Upper lobe of left lung (tissue), 6 donors: ENCODE data around the gene DISP3. TPM values are rescaled to one million over a fixed set of nuclear protein-coding genes. Genes with fewer than 3 reads are reported as not detected.

ENCODE experiments used
- ATAC-seq, 2 donors: fragments of 200-7000 bp; cut with Tn5 transposase; one replicate each; pipeline ENCODE4 v1.9.1; 2022; ENCODE audit warnings: mild to moderate bottlenecking in 2 of 2, moderate library complexity in 2 of 2; ENCODE audit not compliant: low FRiP score in 2 of 2
- DNase-seq, 2 donors: peaks; one replicate each; pipeline ENCODE4 v3.0.0-alpha.2; 2019 to 2020
- H3K27ac ChIP-seq, 4 donors: fragments of 200-600 bp; sonication (generic); one replicate each; pipeline ENCODE4 v1.5.1; 2016 to 2019
- H3K27me3 ChIP-seq, 4 donors: fragments of 200-600 bp; sonication (generic); one replicate each; pipeline ENCODE4 v1.5.1; 2017 to 2019
- H3K36me3 ChIP-seq, 4 donors: fragments of 200-600 bp; sonication (generic); one replicate each; pipeline ENCODE4 v1.5.1; 2016 to 2019
- H3K4me1 ChIP-seq, 4 donors: fragments of 200-600 bp; sonication (generic); one replicate each; pipeline ENCODE4 v1.5.1; 2018 to 2019
- H3K4me3 ChIP-seq, 4 donors: fragments of 200-600 bp; sonication (generic); one replicate each; pipeline ENCODE4 v1.5.1; 2017 to 2019; ENCODE audit warnings: mild to moderate bottlenecking in 2 of 4, moderate library complexity in 1 of 4
- H3K9me3 ChIP-seq, 4 donors: fragments of 200-600 bp; sonication (generic); one replicate each; pipeline ENCODE4 v1.5.1; 2018 to 2019
- CTCF ChIP-seq, 6 experiments: fragments of 450-650 bp in 4 of 6; fragments of 200-600 bp in 2 of 6; sonication (generic) in 2 of 6; IDR thresholded peaks; one replicate each; pipeline ENCODE4 v1.5.1; 2016 to 2019; ENCODE audit warnings: antibody characterized with exemption in 6 of 6
- EP300 ChIP-seq, 4 donors: sonication (generic); formaldehyde crosslinking; IDR thresholded peaks; one replicate each; pipeline ENCODE4 v1.5.1; 2017; ENCODE audit warnings: antibody characterized with exemption in 4 of 4, control low read depth in 2 of 4
- POLR2A ChIP-seq, 4 donors: fragments of 450-650 bp; IDR thresholded peaks; one replicate each; pipeline ENCODE4 v1.5.1; 2016 to 2017; ENCODE audit warnings: antibody characterized with exemption in 4 of 4, mild to moderate bottlenecking in 2 of 4
- POLR2AphosphoS5 ChIP-seq, 2 donors: sonication (generic); formaldehyde crosslinking; IDR thresholded peaks; one replicate each; pipeline ENCODE4 v1.5.1; 2017; ENCODE audit warnings: antibody characterized with exemption in 2 of 2
- WGBS, 2 donors: methylation state at CpG; one replicate each; pipeline ENCODE4 v1.1.5; 2017 to 2018; 5-methylcytosine and 5-hydroxymethylcytosine counted together
- total RNA-seq, 6 donors: library from RNA; depleted of rRNA in 4 of 6; stranded (reverse); fragments of >200 nt in 4 of 6; gene quantifications; one replicate each; pipeline versions ENCODE4 v1.1.0 to v1.2.1, GENCODE V29; 2016 to 2021
- donor health status: DM: no; HTN: no; CAD: no; lungs with moderate emphysema.
- donor health status: DM: no; HTN: yes; CAD: no; lungs with severe emphysema.

Gene DISP3
- total RNA-seq, 6 donors from 2014 or later: 0.07 to 0.79 (median 0.09) TPM; not detected in 3

GRCh38 chr1:11443043-11443442, 35.9 kb upstream of the DISP3 start:
- no peak overlapping the region for H3K4me3 ChIP-seq
- no peaks in the 10 kb centered on the region for H3K9me3 ChIP-seq
- 75 to 89% methylated on average over 1 of the region's 1 CpG for WGBS, 2 donors
- no peaks in the 10 kb centered on the region for H3K27me3 ChIP-seq
- no peaks in the 10 kb centered on the region for H3K4me1 ChIP-seq
- no peak overlapping the region for H3K27ac ChIP-seq
- no peak for ATAC-seq
- TF ChIP-seq CTCF (IDR thresholded peaks at IDR 0.05) (no peak), POLR2AphosphoS5 (IDR thresholded peaks at IDR 0.05) (no peak), EP300 (IDR thresholded peaks at IDR 0.05) (no peak)
- H3K36me3 ChIP-seq: no peaks in the 10 kb centered on the region
- DNase-seq: no peak

- Histone ChIP-seq H3K4me3 (no peak overlapping the region), H3K36me3 (no peaks in the 10 kb centered on the region), H3K27ac (no peak overlapping the region), H3K9me3 (no peaks in the 10 kb centered on the region), H3K4me1 (no peaks in the 10 kb centered on the region), H3K27me3 (no peaks in the 10 kb centered on the region)
- DNase-seq (no peak), ATAC-seq (no peak)
- TF ChIP-seq POLR2AphosphoS5 (IDR thresholded peaks at IDR 0.05): no peak
- no peak for TF ChIP-seq CTCF (IDR thresholded peaks at IDR 0.05)
- TF ChIP-seq EP300 (IDR thresholded peaks at IDR 0.05): no peak
- 58 to 61% methylated on average over 7 to 8 of the region's 8 CpGs for WGBS, 2 donors
These were observed 34.8 kb upstream of the DISP3 start for GRCh38 chr1:11443961-11444658.

- Histone ChIP-seq H3K27ac (no peak overlapping the region), H3K27me3 (no peaks in the 10 kb centered on the region), H3K4me1 (no peaks in the 10 kb centered on the region), H3K36me3 (no peaks in the 10 kb centered on the region), H3K4me3 (no peak overlapping the region), H3K9me3 (no peaks in the 10 kb centered on the region)
- WGBS, 2 donors: 59 to 79% methylated on average over 5 to 6 of the region's 7 CpGs
- DNase-seq (no peak), ATAC-seq (no peak)
- TF ChIP-seq POLR2A (IDR thresholded peaks at IDR 0.05) (no peak), POLR2AphosphoS5 (IDR thresholded peaks at IDR 0.05) (no peak), EP300 (IDR thresholded peaks at IDR 0.05) (no peak), CTCF (IDR thresholded peaks at IDR 0.05) (no peak)
These were observed 34.0 kb upstream of the DISP3 start for GRCh38 chr1:11444907-11445306.

- ATAC-seq (no peak), DNase-seq (no peak)
- Histone ChIP-seq H3K9me3 (no peaks in the 10 kb centered on the region), H3K36me3 (no peaks in the 10 kb centered on the region), H3K4me1 (no peaks in the 10 kb centered on the region), H3K27me3 (no peaks in the 10 kb centered on the region), H3K4me3 (no peak overlapping the region), H3K27ac (no peak overlapping the region)
- no peak for TF ChIP-seq POLR2A (IDR thresholded peaks at IDR 0.05)
- TF ChIP-seq POLR2AphosphoS5 (IDR thresholded peaks at IDR 0.05): no peak
- no peak for TF ChIP-seq EP300 (IDR thresholded peaks at IDR 0.05)
- TF ChIP-seq CTCF (IDR thresholded peaks at IDR 0.05): no peak
- 72% methylated on average over 6 to 10 of the region's 10 CpGs for WGBS, 2 donors
These were observed 31.1 kb upstream of the DISP3 start for GRCh38 chr1:11447903-11448302.
